ENCODE data around the gene TCF7. TPM values are rescaled to one million over a fixed set of nuclear protein-coding genes. Genes with fewer than 3 reads are reported as not detected.

The TCF7 gene
- total and polyA plus RNA-seq, 4 donors = 1.3 to 2.7 (median 2.2) TPM

DNA sequence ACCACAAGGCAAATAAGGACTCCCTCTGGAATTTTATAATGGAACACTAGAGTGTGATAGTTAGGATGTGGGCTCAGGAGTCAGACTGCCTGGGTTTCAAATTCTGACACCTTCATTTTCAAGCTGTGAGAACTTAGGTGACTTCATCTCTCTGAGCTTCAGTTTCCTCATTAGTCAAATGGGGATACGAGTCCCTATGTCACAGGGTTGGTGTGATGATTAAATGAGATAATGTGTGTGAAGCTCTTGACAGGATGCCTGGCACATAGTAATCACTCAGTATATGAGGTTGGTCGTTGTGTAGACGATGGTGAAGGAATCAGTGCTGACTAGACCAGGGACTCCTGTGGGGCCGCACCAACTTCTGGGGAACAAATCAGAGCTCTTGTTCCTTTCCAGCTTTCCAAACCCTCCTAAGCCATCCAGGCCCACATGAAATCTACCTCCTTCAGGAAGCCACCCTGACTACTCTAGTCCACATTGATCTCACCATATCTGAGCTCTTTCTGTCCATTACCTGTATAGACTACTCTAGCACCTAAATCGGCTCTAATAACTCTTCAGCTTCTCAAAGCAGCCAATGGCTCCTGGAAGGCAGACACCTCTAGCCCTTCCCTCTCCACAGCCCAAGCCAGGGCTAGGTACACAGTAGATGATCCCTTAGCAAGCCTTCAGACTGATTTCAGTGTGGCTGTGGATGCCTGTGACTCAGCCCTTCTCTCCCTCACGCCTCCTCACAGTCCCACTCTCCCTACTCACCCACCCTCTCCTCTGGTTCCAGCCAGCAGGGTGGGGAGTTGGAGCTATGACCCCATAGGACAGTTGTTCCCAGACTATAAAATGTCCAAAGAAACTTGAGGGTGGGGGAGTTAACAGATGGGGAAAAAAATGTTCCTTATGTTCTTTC, 2.5 kb upstream of the TCF7 start:
- H3K27me3 ChIP-seq (ENCODE audit: control insufficient read depth in 4 of 4, insufficient read depth in 4 of 4, low read length in 3 of 4) = no peaks in the 10 kb centered on the region

More for the DNA sequence above, 2.5 kb upstream of the TCF7 start:
- no peak overlapping the region for H3K4me3 ChIP-seq (ENCODE audit: low read depth in 1 of 3, low read length in 3 of 3)
- WGBS = 91% methylated on average over 6 of the region's 6 CpGs
- DNase-seq (ENCODE audit: low spot score) = no peak
- H3K9ac ChIP-seq (ENCODE audit: low read depth in 1 of 2, low read length in 2 of 2) = no peak overlapping the region
- no peaks in the 10 kb centered on the region for H3K9me3 ChIP-seq (ENCODE audit: control insufficient read depth in 4 of 4, low read length in 3 of 4)
- TF ChIP-seq, protein P1, sequence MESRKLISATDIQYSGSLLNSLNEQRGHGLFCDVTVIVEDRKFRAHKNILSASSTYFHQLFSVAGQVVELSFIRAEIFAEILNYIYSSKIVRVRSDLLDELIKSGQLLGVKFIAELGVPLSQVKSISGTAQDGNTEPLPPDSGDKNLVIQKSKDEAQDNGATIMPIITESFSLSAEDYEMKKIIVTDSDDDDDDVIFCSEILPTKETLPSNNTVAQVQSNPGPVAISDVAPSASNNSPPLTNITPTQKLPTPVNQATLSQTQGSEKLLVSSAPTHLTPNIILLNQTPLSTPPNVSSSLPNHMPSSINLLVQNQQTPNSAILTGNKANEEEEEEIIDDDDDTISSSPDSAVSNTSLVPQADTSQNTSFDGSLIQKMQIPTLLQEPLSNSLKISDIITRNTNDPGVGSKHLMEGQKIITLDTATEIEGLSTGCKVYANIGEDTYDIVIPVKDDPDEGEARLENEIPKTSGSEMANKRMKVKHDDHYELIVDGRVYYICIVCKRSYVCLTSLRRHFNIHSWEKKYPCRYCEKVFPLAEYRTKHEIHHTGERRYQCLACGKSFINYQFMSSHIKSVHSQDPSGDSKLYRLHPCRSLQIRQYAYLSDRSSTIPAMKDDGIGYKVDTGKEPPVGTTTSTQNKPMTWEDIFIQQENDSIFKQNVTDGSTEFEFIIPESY (IDR thresholded peaks at IDR 0.05) = no peak
- no peak for TF ChIP-seq HNF4G (IDR thresholded peaks at IDR 0.05)
- TF ChIP-seq NR2F2 (IDR thresholded peaks at IDR 0.05) = no peak
- TF ChIP-seq, protein P2, sequence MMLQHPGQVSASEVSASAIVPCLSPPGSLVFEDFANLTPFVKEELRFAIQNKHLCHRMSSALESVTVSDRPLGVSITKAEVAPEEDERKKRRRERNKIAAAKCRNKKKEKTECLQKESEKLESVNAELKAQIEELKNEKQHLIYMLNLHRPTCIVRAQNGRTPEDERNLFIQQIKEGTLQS (IDR thresholded peaks at IDR 0.05) = no peak
- no peak for TF ChIP-seq JUND (IDR thresholded peaks at IDR 0.05)
- no peak for TF ChIP-seq GABPA (IDR thresholded peaks at IDR 0.05 in 1 of 2, conservative IDR thresholded peaks at IDR 0.05 in 1 of 2)
- no peak for TF ChIP-seq RAD21 (IDR thresholded peaks at IDR 0.05)
- TF ChIP-seq, protein P3, sequence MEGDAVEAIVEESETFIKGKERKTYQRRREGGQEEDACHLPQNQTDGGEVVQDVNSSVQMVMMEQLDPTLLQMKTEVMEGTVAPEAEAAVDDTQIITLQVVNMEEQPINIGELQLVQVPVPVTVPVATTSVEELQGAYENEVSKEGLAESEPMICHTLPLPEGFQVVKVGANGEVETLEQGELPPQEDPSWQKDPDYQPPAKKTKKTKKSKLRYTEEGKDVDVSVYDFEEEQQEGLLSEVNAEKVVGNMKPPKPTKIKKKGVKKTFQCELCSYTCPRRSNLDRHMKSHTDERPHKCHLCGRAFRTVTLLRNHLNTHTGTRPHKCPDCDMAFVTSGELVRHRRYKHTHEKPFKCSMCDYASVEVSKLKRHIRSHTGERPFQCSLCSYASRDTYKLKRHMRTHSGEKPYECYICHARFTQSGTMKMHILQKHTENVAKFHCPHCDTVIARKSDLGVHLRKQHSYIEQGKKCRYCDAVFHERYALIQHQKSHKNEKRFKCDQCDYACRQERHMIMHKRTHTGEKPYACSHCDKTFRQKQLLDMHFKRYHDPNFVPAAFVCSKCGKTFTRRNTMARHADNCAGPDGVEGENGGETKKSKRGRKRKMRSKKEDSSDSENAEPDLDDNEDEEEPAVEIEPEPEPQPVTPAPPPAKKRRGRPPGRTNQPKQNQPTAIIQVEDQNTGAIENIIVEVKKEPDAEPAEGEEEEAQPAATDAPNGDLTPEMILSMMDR (IDR thresholded peaks at IDR 0.05; ENCODE audit: low read depth, low read length, missing input control) = no peak
- no peak for TF ChIP-seq FOXA1 (IDR thresholded peaks at IDR 0.05)
- TF ChIP-seq YY1 (IDR thresholded peaks at IDR 0.05) = no peak
- TF ChIP-seq SP1 (IDR thresholded peaks at IDR 0.05) = no peak
- TF ChIP-seq, protein P4, sequence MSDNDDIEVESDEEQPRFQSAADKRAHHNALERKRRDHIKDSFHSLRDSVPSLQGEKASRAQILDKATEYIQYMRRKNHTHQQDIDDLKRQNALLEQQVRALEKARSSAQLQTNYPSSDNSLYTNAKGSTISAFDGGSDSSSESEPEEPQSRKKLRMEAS (IDR thresholded peaks at IDR 0.05) = no peak
- no peak for TF ChIP-seq EGR1 (IDR thresholded peaks at IDR 0.05; ENCODE audit: low read depth in 2 of 2)
- no peak for TF ChIP-seq TAF1 (conservative IDR thresholded peaks at IDR 0.05)
- TF ChIP-seq RXRA (IDR thresholded peaks at IDR 0.05) = no peak
- TF ChIP-seq FOXA2 (IDR thresholded peaks at IDR 0.05) = no peak
- TF ChIP-seq, protein P5, sequence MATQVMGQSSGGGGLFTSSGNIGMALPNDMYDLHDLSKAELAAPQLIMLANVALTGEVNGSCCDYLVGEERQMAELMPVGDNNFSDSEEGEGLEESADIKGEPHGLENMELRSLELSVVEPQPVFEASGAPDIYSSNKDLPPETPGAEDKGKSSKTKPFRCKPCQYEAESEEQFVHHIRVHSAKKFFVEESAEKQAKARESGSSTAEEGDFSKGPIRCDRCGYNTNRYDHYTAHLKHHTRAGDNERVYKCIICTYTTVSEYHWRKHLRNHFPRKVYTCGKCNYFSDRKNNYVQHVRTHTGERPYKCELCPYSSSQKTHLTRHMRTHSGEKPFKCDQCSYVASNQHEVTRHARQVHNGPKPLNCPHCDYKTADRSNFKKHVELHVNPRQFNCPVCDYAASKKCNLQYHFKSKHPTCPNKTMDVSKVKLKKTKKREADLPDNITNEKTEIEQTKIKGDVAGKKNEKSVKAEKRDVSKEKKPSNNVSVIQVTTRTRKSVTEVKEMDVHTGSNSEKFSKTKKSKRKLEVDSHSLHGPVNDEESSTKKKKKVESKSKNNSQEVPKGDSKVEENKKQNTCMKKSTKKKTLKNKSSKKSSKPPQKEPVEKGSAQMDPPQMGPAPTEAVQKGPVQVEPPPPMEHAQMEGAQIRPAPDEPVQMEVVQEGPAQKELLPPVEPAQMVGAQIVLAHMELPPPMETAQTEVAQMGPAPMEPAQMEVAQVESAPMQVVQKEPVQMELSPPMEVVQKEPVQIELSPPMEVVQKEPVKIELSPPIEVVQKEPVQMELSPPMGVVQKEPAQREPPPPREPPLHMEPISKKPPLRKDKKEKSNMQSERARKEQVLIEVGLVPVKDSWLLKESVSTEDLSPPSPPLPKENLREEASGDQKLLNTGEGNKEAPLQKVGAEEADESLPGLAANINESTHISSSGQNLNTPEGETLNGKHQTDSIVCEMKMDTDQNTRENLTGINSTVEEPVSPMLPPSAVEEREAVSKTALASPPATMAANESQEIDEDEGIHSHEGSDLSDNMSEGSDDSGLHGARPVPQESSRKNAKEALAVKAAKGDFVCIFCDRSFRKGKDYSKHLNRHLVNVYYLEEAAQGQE (IDR thresholded peaks at IDR 0.05) = no peak
- TF ChIP-seq HNF4A (conservative IDR thresholded peaks at IDR 0.05) = no peak
- no peak overlapping the region for H3K27ac ChIP-seq (ENCODE audit: low read depth in 1 of 2, low read length in 2 of 2)
- no peaks in the 10 kb centered on the region for H3K36me3 ChIP-seq (ENCODE audit: control insufficient read depth in 4 of 4, insufficient read depth in 3 of 4, low read depth in 1 of 4, low read length in 3 of 4)
- H3K4me1 ChIP-seq (ENCODE audit: control insufficient read depth in 4 of 4, insufficient read depth in 4 of 4, low read length in 3 of 4) = peaks cover 2 to 11% (median 8%) of the 10 kb centered on the region in 4 donors

Data from liver (tissue), 9 donors.